ENCODE data around the gene MARCKS. TPM values are rescaled to one million over a fixed set of nuclear protein-coding genes. Genes with fewer than 3 reads are reported as not detected.

MARCKS gene
- total and polyA plus RNA-seq, 2 of the 13 experiments (the other 11 are each of a cell fraction or from before 2014, with no cell fraction given), result 30.5 to 39.5 TPM

DNA sequence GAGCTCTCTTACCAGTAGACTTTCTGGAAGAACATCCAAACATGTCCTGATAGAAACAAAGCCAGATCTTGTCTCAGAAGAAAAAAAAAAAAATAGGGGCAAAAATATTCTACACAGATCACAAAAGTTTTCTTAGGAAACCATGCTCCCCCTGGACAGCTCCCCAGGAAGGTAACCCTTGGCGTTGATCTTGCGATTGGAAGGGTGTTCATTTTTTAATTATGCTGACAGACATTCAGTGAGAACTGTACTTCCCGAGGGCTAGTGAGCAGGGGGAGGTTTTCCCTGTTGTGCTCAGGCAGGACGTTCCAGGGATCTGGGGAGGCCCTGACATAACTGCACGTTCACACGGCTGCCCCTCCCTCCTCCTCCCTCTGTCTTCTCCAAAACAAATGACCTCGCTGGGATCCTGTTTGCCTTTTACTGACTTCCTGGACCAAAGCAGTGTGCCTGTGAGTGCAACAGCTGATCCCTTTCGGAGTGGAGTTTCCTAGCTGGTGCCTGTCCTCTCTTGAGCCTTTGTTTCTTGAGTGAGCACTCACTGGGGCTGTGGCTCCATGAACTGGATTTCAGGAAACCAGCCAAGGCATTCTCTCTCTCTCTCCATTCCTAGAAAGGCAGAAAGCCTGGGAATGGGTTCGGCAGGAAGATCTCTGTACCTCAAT is 46.7 kb downstream of the MARCKS start (continued):
- TF ChIP-seq YEATS2 (CRISPR knock-in tag; IDR thresholded peaks at IDR 0.05; ENCODE audit: borderline replicate concordance) (no peak), ATF7-NPFF (CRISPR knock-in tag; IDR thresholded peaks at IDR 0.05; ENCODE audit: low read depth) (no peak), ZHX1 (CRISPR knock-in tag; IDR thresholded peaks at IDR 0.05; ENCODE audit: low read depth) (no peak), IRF2 (CRISPR knock-in tag; IDR thresholded peaks at IDR 0.05) (no peak), ELF3 (CRISPR knock-in tag; IDR thresholded peaks at IDR 0.05) (peak; percentile 68; the same call in 1 of the 2 replicates), ZNF781 (CRISPR knock-in tag; IDR thresholded peaks at IDR 0.05; ENCODE audit: borderline replicate concordance, not compliant biosample characterization) (no peak), BCL6 (CRISPR knock-in tag; IDR thresholded peaks at IDR 0.05) (peak; percentile 93), KAT2B (IDR thresholded peaks at IDR 0.05; ENCODE audit: borderline replicate concordance, low read depth, low read length) (no peak), ZNF3 (CRISPR knock-in tag; IDR thresholded peaks at IDR 0.05) (no peak), BRD4 (CRISPR knock-in tag; IDR thresholded peaks at IDR 0.05) (no peak), ZNF530 (CRISPR knock-in tag; IDR thresholded peaks at IDR 0.05; ENCODE audit: low read depth) (no peak), ATM (IDR thresholded peaks at IDR 0.05; ENCODE audit: borderline replicate concordance) (no peak), ZNF337 (CRISPR knock-in tag; IDR thresholded peaks at IDR 0.05; ENCODE audit: borderline replicate concordance, low read depth) (no peak), DRAP1 (CRISPR knock-in tag; IDR thresholded peaks at IDR 0.05) (0 out of 2 replicates have a peak, but pooled peaks have one; percentile 18), ETV6 (CRISPR knock-in tag; conservative IDR thresholded peaks at IDR 0.05) (no peak), ZNF609 (CRISPR knock-in tag; IDR thresholded peaks at IDR 0.05; ENCODE audit: borderline replicate concordance) (no peak)
- TF ChIP-seq, protein P1, sequence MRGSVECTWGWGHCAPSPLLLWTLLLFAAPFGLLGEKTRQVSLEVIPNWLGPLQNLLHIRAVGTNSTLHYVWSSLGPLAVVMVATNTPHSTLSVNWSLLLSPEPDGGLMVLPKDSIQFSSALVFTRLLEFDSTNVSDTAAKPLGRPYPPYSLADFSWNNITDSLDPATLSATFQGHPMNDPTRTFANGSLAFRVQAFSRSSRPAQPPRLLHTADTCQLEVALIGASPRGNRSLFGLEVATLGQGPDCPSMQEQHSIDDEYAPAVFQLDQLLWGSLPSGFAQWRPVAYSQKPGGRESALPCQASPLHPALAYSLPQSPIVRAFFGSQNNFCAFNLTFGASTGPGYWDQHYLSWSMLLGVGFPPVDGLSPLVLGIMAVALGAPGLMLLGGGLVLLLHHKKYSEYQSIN (CRISPR knock-in tag; IDR thresholded peaks at IDR 0.05; ENCODE audit: borderline replicate concordance), result no peak
- TF ChIP-seq, protein P2, sequence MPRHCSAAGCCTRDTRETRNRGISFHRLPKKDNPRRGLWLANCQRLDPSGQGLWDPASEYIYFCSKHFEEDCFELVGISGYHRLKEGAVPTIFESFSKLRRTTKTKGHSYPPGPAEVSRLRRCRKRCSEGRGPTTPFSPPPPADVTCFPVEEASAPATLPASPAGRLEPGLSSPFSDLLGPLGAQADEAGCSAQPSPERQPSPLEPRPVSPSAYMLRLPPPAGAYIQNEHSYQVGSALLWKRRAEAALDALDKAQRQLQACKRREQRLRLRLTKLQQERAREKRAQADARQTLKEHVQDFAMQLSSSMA (CRISPR knock-in tag; IDR thresholded peaks at IDR 0.05), result no peak
